ENCODE results near the gene MYG1.

The MYG1 gene, protein sequence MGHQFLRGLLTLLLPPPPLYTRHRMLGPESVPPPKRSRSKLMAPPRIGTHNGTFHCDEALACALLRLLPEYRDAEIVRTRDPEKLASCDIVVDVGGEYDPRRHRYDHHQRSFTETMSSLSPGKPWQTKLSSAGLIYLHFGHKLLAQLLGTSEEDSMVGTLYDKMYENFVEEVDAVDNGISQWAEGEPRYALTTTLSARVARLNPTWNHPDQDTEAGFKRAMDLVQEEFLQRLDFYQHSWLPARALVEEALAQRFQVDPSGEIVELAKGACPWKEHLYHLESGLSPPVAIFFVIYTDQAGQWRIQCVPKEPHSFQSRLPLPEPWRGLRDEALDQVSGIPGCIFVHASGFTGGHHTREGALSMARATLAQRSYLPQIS

DNA sequence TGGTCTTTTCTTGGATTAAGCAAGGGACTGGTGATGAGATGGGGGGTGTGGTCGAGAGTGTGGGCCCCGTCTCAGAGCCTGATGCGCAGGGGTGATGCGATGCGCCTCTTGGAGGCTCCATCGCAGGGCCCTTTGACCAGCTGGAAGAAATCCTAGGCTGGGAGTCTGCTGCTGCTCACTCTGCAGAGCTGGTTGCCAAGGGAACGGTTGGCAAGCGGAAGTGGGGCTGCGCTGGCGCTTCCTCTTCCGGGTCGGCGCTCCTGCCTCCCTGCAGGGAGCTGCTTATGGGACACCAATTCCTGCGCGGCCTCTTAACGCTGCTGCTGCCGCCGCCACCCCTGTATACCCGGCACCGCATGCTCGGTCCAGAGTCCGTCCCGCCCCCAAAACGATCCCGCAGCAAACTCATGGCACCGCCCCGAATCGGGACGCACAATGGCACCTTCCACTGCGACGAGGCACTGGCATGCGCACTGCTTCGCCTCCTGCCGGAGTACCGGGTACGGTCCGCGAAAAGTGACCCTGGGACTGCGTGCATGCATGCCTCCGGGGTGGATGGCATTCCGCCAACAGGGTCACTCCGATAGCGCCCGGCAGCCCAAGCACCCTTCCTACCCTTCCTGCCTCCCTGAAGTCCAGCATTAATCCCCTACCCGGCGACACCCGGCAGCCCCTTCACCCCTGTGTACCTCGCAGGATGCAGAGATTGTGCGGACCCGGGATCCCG, at the start of gene MYG1:
TSS of gene MYG1 (plus strand) at position 242 of the 727 bp plus-strand sequence. CDS start at position 285, 43 bp downstream.
- DNase-seq (ENCODE audit: low read depth) = peak; percentile 72

- DNase-seq (ENCODE audit: low read depth) = peak; percentile 60
These were observed 47.8 kb upstream of the MYG1 start for GRCh38 chr12:53251477-53252348.

DNA sequence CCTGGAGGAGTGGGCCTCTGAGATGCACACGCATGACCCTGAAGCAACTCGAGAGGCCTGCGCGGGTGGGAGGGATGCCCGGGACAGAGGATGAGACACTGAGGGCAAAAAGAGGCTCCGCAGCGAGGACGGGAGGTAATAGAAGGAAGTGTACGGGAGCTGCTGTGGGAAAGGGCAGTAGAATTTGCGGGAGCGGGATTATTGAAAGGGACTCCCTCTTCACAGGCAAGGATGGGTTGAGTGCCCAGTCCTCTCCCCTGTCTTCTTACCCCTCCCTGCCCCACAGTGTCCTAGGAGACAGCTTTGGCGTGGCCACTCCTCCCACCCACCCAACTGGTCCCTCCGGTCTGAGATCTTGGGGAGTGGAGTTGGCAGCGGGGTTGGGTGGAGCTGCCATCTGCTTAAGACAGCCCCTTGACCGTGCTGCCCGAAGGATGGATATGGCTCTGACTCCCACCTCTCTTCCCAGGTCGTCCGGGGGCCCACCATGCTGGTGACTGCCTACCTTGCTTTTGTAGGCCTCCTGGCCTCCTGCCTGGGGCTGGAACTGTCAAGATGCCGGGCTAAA, 47.1 kb upstream of the MYG1 start:
- no peak for DNase-seq (ENCODE audit: low read depth)

DNA sequence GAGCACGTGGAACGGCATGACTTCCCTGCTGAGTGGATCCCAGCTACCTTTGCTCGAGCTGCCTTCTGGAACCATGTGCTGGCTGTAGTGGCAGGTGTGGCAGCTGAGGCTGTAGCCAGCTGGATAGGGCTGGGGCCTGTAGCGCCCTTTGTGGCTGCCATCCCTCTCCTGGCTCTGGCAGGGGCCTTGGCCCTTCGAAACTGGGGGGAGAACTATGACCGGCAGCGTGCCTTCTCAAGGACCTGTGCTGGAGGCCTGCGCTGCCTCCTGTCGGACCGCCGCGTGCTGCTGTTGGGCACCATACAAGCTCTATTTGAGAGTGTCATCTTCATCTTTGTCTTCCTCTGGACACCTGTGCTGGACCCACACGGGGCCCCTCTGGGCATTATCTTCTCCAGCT, 46.2 kb upstream of the MYG1 start:
- DNase-seq (ENCODE audit: low read depth) = no peak

GRCh38 chr12:53254816-53255545, 44.5 kb upstream of the MYG1 start:
- DNase-seq (ENCODE audit: low read depth) = no peak

GRCh38 chr12:53255996-53256395, 43.5 kb upstream of the MYG1 start:
- DNase-seq (ENCODE audit: low read depth) = no peak

DNA sequence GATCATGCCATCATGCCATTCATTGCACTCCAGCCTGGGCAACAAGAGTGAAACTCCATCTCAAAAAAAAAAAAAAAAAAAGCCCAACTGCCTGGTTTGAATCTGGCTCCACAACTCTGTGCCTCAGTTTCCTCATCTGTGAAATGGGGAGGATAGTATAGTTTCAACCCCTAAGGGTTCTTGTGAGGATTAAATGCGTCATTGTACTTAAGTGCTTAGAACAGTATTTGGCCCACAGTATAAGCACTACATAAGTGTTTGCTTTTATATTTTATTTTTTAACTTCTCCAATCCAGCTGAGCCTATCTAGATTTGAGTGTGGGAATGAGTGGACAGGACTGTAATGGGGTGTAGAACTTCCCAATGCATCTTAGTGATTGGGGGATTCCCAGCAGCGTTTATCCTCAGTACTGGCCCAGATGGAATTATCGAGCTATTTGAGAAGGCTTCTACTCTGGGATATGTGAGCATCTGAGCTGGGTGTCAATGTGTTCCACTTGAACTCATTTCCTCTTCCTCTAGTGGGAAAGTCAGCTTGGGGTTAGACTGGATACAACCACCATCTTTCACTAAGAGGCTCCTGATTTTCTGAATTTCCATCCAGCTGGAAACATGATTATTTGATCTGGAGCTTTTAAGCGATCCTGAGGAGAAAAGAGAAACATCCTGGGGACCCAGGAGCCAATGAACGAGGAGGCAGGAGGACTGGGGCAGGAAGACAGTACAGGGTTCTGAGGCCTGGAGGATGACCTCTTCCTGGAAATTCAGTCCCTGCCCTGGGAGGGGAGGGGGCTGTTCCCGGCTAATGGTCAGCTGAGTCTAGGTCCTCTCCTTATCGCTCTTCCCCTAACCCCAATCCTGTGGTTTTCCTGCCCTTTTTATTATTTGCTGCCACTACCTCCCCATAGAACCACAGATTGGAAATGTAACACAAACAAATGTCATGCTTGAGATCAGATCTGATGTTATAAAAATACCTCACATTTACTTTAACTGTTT, 40.7 kb upstream of the MYG1 start:
- DNase-seq (ENCODE audit: low read depth) = no peak

- no peak for DNase-seq (ENCODE audit: low read depth)
These were observed 39.6 kb upstream of the MYG1 start for GRCh38 chr12:53259891-53260290.

GRCh38 chr12:53265783-53266182, 33.7 kb upstream of the MYG1 start:
- no peak for DNase-seq (ENCODE audit: low read depth)

GRCh38 chr12:53267306-53267998, 32.0 kb upstream of the MYG1 start:
- no peak for DNase-seq (ENCODE audit: low read depth)

GRCh38 chr12:53267999-53268629, 31.4 kb upstream of the MYG1 start, which contains the start of gene ESPL1:
Gene ESPL1 (plus strand): TSS chr12:53268299. CDS start chr12:53268767, 468 bp downstream.
- peak; percentile 74 for DNase-seq (ENCODE audit: low read depth)

DNA sequence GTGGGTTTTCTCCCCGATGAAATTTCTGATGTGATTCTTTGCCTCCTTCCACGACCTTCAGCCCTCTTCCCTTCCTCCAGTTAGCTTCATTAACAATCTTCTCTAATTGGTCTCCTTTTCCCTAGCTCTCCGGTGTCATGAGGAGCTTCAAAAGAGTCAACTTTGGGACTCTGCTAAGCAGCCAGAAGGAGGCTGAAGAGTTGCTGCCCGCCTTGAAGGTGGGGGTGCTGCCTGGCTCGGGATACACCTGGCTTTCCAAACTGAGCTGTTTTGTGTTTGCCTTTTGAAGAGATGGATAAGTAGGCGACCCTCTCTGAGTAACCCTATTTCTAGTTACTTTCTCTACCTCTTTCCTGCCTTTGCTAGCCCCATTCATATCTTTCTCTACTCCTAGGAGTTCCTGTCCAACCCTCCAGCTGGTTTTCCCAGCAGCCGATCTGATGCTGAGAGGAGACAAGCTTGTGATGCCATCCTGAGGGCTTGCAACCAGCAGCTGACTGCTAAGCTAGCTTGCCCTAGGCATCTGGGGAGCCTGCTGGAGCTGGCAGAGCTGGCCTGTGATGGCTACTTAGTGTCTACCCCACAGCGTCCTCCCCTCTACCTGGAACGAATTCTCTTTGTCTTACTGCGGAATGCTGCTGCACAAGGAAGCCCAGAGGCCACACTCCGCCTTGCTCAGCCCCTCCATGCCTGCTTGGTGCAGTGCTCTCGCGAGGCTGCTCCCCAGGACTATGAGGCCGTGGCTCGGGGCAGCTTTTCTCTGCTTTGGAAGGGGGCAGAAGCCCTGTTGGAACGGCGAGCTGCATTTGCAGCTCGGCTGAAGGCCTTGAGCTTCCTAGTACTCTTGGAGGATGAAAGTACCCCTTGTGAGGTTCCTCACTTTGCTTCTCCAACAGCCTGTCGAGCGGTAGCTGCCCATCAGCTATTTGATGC, 30.6 kb upstream of the MYG1 start:
- DNase-seq (ENCODE audit: low read depth) = no peak

GRCh38 chr12:53274445-53274844, 25.1 kb upstream of the MYG1 start:
- DNase-seq (ENCODE audit: low read depth) = no peak

- DNase-seq (ENCODE audit: low read depth) = no peak
These were observed 23.0 kb upstream of the MYG1 start for GRCh38 chr12:53276511-53276910.

DNA sequence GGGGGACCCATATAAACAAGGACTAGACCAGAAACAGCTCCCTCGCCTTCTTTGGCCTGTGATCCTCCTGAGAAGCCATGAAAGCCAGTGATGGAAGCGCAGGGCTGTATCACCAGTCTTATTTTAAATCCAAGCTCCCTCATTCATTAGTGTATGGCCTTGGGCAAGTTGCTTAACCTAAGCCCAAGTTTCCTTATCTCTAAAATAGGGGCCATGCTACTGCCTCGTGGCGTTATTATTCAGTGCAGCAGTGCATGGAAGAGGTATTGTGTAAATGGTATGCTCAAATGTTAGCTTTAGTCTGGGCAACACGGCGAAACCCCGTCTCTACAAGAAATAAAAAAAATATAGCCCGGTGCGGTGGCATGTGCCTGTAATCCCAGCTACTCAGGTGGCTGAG, 21.5 kb upstream of the MYG1 start:
- no peak for DNase-seq (ENCODE audit: low read depth)

- DNase-seq (ENCODE audit: low read depth) = no peak
These were observed 20.1 kb upstream of the MYG1 start for GRCh38 chr12:53279283-53279869.

- DNase-seq (ENCODE audit: low read depth) = no peak
These were observed 19.5 kb upstream of the MYG1 start for GRCh38 chr12:53279888-53280498.
